ENCODE data around the gene DYSF.

The DYSF gene

DNA sequence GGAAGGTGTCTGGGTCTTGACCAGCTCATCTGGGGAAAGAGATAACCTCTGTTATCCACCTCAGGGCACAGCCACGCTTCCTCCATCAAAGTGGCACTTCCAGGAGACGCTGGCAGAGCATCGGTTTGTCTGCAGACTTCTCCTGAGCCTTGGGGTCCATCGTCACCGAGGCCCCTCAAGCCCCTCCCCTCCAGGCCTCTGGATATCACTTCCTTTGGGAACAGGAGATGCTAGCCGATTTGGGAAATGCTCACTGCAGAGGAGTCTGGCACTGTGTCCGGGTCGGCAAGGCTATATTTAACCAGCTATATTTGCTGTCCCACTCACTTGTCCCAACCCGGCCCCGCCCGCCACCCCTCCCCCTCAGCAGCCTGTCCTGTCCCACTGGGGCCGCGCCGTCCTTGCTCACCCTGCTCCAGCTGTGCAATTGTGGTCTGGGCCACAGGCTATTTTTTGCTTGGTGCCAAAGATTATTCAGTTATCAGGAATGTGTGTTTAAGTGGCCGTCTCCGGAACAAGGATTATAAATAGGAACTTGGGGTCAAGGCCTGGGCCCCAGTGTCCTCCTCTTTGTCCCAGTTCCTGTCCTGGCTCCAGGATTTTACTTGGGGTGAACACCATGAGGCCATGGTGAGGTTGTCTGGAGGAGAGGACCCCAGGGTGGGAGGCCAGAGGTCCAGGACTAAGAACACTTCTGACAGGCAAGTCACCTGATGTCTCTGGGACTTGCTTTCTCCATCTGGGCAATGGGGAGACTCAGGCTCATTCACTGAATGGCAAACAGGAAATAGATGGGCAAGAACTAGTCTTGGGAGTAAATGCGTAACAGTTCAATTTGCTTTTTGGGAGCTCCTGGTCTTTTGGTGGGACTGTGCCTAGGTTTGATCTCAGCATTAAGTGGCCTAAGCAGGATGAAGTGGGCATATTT, 263.6 kb downstream of the DYSF start:
- DNase-seq: no peak

- DNase-seq: no peak
Measured at GRCh38 chr2:71718686-71719085, 265.3 kb downstream of the DYSF start.

DNA sequence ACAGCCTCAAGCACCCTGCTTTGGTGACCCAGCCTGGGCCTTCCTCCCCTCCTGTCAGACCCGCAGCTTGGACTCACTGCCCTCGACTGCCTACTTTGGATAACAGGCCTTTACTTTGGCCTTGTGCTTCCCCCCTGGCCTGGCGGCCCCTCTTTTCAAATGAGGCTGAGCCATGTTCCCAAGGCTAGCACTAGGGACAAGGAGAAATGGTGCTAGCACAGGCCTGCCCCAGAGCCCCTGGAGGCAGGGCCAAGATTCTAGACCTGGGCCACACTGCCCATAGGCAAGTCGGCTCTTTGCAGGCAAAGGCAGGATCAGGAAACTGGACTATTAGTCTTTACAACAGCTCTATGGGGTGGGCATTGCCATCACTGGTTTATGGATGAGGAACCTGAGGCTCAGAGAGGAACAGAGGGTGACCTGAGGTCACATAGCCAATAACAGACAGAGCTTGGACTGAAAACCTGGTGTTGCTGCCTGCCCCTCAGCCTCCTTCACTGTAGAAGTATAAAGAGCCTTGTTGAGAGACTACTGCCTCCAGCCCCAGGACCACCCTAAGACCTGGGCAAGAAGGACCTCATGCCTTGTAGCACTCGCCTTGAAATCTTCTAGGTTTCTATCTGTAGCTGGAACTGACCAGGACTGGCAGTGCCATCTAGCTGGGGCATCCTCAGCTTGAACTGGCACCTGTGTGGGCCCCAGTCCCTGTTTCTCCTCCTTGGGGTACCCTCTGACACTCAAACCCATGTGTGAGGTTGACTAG, 266.3 kb downstream of the DYSF start:
- DNase-seq: no peak

DNA sequence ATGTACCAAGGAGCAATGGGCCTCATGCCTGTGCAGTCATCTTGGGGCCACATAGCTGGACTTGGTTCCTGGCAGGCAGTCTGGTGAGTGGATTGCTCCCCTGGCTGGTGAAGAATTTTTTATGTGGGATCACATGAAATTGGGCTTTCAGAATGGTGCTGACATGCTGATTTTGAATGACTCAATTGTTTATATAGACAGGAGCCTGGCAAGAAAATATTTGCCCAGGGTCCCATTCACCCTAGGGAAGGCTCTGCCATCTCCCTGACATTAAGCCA, 266.9 kb downstream of the DYSF start:
- no peak for DNase-seq

GRCh38 chr2:71720596-71721361, 267.4 kb downstream of the DYSF start:
- no peak for DNase-seq

DNA sequence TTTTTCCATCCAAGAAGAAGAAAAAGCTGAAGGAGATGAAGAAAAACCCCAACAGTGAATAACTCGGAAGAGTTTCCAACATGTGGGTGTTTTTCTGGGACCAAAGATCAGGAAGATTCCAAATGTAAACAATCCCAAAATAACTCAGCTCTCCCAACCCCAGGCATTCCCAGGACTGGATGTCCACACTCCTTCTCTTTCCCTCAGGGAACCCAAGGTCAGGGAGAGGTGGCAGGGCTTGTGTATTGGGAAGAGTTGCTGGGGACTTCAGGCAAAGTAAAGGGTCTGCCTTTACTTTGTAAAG, 268.0 kb downstream of the DYSF start:
- no peak for DNase-seq

- DNase-seq: no peak
Measured at GRCh38 chr2:71721669-71722068, 268.3 kb downstream of the DYSF start.

DNA sequence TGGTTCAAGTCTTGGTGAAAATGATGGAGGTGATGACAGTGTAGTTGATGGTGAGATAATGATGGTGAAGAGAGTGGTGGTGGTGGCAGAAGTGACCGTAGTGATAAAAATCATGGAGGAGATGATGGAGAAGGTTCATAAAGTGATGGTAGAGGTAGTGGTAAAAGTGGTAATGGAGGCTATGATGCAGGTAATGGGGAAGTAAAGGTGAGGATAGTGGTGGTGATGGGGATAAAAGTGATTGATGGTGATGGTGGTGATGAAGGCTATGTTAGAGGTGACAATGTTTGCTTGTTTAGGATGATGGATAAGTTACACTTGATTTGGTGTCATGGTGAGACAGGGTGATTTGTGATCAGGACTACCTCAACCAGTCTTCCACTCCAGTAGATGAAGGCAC, 268.9 kb downstream of the DYSF start:
- DNase-seq: no peak

GRCh38 chr2:71724793-71725192, 271.4 kb downstream of the DYSF start:
- no peak for DNase-seq

- no peak for DNase-seq
Measured at GRCh38 chr2:71725836-71726235, 272.5 kb downstream of the DYSF start.

- no peak for DNase-seq
Measured at GRCh38 chr2:71727562-71727961, 274.2 kb downstream of the DYSF start.

GRCh38 chr2:71728036-71728435, 274.7 kb downstream of the DYSF start:
- no peak for DNase-seq

DNA sequence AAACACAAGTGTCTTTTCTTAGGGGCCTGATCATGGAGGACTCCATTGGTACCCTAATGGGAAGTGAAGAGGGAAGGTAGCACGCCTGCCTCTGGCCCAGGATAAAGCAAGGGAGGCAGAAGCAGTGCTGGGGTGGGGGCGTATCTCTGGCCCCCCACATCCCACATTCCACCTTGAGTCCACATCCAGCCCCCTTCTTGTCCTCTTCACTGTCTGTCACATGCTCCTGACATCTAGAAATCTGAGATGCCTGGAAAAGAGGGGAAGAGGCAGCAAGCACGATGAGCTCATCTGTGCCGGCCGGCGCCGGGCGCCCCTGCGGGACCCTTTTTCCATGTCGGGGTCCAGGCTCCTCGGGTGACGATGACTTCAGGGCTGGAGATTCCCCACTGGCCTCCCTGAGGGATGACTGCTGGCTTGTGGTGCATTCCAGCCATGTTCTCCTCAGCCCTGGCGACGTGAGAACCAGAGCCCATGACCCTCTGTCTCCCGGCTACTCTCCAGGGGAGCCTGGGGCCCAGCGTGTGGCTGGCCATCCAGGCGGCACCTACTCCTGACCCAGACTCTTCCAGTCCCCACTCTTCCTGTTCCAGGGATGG, 277.5 kb downstream of the DYSF start:
- no peak for DNase-seq

- DNase-seq: no peak
Measured at GRCh38 chr2:71734620-71735019, 281.3 kb downstream of the DYSF start.

- DNase-seq: no peak
Measured at GRCh38 chr2:71735676-71736075, 282.3 kb downstream of the DYSF start.

Measured in activated T-cell treated with anti-CD3 and anti-CD28 coated beads for 4 hours (primary cell).